GM10847 (cell line): ENCODE data around the gene TRMT1.
A peak's percentile ranks its signal among the peaks of the same experiment; 100 is the strongest.

ENCODE experiments used
- POLR2A ChIP-seq: IDR thresholded peaks from 2 replicates; pipeline ENCODE4 v1.6.1; 2011; ENCODE audit not compliant: insufficient read length; ENCODE audit errors: extremely low read depth

Gene TRMT1

DNA sequence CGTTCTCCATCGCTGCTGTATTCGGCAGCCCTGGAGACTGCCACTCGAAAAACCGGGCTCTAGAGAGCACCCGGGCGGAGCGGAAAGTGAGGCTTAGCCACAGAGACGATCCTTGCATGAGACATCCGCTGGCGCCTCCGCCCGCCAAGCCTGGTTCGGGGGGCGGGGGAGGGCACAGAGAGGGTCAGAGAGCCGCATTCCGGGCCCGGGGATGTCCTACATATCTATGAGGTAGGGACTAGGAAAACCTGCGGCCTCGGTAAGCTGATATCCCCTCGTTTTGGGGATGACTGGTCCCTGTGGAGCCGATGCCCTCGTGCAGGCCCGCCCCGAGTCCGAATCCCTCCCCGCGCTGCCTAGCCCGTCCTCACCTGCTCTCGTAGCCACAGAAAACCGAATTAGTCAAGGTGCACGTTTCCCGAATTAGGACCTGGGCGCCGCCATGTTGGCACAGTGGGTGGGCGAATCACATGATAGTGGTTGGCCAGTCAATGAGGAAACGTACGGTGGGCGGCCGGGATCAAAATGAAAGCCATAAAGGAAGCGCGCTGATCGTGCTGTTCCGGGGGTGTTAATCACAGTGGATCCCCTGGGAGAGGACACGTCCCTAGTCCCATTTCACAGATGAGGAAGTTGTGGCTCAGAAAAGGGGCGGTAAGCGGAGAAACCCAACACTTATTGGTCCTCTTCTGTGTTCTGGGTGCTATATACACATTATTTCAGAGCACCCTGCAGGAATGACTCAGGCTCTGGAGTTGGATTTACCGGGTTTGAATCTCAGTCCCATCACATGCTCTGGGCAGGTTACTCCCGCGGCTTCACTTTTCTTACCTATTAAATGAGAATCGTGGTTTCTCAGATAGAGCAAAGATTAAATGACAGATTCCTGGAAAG lies at the start of gene TRMT1:
TSS of gene TRMT1 (minus strand) at position 459 of the 894 bp plus-strand sequence. CDS start at position 118, 341 bp downstream.
- peak; percentile 10 for TF ChIP-seq POLR2A

DNA sequence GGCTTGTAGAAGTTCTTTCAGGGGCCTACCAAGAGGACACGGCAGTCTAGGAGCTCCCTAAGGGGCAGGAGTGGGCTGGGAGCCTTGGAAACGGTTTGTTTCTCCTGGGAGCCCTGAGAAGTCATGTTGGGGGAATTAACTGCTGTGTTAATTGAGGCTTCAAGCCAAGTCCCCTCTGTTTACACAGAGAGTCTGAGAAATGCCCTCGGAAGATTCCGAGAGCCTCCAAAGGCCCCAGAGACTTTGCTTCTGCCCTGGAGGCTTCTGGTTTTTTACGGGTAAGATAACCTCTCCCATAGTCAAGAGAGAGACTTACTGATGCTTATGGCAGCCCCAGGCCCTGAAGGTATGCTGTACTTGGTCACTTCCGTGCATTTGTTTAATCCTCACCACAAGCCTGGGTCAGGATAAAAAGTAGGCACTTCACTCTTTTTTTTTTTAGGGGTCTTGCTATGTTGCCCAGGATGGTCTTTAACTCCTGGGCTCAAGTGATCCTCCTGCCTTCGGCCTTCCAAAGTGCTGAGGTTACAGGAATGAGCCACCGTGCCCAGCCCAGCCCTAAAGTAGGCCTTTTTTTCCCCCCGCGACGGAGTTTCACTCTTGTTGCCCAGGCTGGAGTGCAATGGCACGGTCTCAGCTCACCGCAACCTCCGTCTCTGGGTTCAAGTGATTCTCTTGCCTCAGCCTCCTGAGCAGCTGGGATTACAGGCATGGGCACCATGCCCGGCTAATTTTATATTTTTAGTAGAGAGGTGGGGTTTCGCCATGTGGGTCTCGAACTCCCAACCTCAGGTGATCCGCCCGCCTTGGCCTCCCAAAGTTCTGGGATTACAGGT lies 48.8 kb upstream of the TRMT1 start:
- no peak for TF ChIP-seq POLR2A

DNA sequence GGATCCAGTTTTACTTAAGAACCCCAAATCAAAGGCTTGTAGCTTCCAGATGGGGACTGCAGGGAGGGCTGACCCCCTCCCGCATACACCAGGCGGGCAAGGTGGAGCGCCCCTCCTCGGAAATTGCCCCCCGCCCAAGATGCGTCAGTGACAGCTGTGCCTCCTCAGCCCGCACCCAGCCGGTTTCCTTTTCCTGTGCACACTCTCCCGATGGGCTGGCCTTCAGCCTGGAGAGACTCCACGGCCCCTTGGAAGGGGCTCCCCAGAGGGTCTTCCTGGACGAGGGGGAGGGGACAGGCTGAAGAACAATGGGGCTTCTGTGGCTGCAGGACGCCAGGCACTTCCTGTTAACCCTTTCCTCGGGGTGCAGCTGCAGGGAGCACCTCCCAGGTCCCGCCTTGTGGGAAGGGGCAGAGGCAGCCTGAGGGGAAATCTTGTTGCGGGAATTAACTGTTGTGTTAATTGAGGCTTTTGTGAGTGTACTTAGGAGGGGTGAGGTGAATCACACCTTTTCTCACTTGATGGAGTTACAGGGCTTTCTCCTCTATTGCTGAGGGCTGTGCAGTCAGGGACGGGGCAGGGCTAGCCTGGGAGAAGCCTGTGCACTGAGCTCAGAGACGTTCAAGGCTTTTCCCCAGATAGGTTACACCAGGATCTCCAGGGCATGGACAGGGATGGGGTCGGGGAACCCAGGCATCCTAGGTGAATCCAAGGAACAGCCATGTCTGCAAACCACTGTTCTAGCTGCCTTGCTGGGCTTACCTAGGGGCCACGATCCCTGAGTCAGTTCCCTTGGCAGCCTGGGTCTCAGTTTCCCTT lies 48.0 kb upstream of the TRMT1 start:
- no peak for TF ChIP-seq POLR2A

DNA sequence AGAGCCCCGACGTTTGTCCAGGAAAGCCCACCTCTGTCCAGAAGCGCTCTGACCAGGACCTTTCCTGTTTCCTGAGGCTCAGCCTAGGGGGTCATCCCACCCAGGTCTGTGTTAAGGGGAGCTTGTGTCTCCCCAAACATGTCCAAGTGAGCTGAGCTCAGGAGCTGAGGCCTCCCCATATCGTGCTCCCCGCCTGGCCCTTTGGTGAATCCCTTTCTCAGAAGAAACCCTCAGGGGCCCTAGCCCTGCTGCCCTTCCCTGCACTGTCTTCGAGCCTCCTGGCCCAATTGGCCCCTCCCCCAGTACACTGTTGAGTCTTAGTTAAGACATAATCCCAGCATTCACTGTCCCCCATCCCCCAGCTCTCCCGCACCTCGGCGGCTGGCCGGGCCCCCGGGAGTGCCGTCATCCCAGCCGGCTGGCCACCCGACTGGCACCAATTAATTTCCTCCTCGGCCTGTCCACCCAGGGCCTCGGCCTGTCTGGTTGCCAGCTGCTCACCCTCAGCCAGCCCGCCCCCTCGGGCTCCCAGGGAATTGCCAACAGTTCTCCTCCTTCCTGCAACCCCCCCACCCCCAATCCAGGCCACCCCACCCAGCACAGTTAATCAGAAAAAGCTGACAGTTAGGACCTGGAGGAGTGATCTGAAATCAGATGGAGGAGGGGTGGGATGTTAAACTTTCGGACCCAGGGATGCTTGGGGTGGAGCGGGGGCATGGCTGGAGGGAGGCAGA lies 47.2 kb upstream of the TRMT1 start:
- TF ChIP-seq POLR2A, result no peak

DNA sequence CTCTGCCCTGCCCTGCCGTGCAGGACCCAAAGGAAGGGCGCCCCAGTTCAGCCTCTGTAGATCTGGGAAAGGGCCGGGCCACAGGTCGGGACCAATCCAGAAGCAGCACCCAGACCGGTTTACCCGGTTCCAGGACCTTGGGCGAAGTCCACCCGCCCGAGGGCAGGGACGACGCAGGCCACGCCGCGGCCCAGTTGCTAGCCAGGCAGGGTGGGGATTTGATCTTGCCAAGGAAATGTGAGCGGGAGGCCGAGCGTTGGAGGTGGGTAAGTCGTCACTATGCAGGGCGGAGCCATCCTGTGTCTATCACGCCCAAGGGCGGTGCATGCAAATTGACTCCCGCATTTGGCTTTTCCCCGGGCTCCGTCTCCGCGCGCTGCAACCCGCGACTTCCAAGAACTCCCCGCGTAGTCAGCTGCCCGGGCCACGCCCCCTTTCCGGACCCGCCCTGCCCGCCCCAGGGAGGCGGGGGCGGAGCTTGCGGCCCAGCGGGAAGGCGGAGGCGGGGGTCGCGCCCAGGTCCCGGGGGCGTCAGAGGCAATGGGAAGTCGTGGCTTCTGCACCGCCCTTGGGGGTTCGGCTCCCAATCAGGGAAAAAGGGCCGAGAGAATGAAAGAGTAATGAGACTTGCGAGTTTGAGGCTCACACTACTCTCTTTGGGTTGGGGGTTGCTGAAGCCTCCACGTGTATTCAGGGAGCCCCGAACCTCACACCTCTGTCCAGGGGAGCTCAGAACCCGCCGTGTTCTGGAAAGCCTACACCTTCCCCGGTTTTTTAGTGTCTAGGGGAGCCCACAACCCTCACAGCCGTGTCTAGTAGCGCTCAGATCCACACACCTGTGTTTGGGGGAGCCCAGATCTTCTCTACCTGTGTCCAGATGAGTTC lies 46.4 kb upstream of the TRMT1 start:
- TF ChIP-seq POLR2A, result peak; percentile 78

DNA sequence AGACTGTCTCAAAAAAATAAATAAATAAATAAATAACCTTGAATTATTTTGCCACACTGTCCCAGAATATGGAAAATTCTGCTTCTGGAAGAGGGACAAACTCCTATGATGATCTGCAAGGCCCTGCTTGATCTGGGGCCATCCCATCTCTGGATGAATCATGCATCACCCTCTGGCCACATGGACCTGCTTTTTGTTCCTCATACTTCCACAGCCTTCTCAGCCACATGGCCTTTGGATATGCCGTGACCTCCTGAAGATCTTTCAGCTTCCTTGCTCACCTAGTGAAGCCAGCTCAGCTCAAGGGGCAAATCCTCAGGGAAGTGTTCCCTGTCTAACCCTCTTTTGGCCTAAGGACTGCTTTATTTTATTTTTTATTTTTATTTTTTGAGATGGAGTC lies 44.0 kb upstream of the TRMT1 start:
- TF ChIP-seq POLR2A, result no peak

DNA sequence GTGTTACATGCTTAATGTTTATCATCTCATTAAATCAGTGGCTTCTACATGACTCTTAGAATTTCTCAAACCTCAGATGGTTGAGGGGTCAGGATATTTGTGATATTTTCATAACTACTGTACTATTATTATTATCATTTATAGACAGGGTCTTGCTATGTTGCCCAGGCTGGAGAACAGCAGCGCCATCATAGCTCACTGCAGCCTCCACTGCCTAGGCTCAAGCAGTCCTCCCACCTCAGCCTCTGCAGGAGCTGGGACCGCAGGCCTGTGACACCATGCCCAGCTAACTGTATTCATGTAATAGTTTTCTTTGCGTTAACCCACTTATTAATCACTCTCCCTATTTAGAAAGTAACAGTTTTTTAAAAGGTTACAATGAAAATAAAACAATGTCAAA lies 43.2 kb upstream of the TRMT1 start:
- no peak for TF ChIP-seq POLR2A

DNA sequence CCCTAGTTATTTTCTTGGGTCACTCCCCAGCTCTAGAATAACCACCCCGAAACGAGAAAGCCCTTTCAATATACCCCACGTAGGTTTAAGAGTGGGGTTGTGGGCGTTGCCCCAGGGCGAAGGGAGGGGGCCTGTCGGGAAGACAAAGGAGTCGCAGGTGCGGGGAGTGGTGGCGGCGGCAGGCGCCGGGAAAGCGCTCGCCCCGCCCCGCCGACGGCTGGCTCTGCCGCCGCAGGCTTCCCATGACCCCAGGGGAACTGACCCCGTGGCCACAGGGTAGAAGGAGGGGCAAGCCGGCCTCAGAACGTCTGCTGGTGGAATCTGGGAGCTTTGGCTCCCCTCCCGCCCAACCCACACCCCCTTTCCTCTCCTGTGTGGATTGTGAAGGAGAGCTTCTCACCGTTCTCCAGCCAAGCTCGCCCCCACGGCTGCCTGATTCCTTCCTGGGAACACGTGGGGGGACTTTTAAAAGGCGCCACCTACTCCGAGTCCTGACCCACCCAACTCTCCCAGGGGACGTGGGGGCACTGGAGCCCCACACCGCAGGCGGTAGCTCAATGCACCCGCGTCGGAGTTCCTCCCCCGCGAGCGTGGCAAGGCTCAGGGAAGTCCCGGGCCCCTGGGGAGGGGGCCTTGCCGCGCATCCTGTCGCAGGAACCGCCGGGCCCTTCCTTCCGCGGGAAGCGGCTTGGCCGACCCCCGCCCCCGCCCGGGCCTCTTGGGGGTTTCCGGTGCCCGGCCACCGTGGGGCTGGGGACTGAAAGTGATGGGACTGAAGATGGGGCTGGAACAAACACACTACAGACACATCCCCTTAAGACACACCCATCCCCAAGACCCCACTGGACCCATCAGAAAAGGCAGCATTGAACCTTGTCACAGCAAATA lies 39.2 kb upstream of the TRMT1 start:
- TF ChIP-seq POLR2A, result no peak

DNA sequence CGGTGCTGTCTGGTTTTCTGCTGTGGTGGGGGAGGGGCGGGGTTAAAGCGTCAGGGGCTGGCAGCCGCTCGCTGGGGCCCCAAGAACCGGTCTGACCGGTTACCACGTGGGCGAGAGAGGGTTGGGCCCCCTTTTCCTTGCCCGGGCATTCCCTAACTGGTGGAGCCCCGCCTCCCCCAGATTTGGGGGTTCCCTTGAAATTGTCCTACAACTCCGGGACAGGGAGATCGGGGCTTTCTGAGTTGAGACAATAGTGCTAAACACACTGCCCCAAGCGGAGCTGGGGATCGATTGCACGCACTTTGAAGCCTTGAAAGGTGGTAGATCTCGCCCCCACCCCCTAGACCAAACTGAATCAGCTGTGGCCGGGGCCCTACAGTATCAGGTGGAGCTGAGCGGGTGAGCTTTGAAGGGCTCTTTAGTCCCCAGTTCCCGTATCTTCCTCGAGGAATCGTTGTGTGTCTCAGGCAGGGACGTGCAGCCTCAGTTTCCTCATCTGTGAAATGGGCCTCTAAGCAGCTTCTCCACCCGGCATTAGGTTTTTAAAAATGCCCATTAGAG lies 38.5 kb upstream of the TRMT1 start:
- TF ChIP-seq POLR2A, result peak; percentile 2

DNA sequence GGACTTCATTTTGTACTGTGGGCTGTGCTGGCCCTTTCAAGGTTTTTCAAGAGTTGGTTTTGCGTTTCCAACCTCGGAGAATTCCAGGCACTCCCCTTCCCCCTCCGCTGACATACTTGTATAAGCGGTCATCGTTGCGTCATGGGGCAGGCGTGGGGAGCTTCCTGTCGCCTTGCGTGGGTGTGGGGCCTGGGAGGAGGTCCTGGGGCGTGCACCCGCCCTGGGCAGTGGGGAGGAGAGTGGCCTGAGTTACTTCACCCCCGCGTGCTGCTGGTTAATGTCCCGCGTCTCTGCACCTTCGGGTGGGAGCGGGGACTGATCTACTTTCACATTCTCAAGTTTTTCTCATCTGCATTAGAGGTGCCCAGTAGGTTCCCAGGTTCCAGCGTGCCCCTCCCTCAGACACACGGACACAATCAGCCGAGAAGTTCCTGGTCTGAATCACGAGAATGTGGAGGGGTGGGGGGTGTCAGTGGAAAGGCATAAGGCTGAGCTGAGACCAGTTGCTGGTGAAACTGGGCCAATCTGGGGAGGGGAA lies 37.8 kb upstream of the TRMT1 start:
- no peak for TF ChIP-seq POLR2A

DNA sequence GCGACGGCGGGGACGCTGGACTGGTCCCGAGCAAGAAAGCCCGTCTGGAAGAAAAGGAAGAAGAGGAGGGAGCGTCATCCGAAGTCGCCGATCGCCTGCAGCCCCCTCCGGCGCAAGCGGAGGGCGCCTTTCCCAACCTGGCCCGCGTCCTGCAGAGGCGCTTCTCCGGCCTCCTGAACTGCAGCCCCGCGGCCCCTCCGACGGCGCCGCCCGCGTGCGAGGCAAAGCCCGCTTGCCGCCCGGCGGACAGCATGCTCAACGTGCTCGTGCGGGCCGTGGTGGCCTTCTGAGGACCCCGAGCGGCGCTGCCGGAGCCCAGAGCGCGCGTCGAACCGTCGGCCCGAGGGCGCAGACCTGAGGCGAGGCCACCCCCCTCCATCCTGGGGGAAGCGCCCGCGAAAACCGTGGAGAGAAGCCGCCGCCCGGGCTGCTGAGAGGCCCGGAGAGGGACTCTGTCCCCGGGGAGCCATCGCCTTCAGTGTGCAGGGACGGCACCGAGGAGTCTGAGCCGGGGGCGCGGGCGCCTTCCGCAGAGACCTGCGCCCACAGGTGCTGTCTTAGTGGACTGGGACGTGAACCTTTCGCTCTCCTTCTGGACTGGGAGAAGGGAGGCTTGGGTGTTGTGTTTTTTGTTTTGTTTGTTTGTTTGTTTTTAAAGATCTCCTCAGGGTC lies 37.2 kb upstream of the TRMT1 start:
- peak; percentile 35 for TF ChIP-seq POLR2A
